Activated CD8-positive, alpha-beta memory T cell treated with anti-CD3 and anti-CD28 coated beads, Interleukin-2, amount 50 U/mL, for 24 hours (primary cell): ENCODE data around the gene PEPD.

Source experiments
- DNase-seq: peaks from one replicate; pipeline ENCODE4 v3.0.0-alpha.2; 2020; ENCODE audit errors: extremely low read depth

Gene PEPD

GRCh38 chr19:33473653-33474305 is 47.8 kb downstream of the PEPD start:
- DNase-seq = no peak

GRCh38 chr19:33472691-33473652 is 48.6 kb downstream of the PEPD start:
- no peak for DNase-seq

GRCh38 chr19:33472226-33472625 is 49.4 kb downstream of the PEPD start:
- no peak for DNase-seq

GRCh38 chr19:33471111-33471996 is 50.2 kb downstream of the PEPD start:
- no peak for DNase-seq

GRCh38 chr19:33470686-33471085 is 50.9 kb downstream of the PEPD start:
- no peak for DNase-seq

GRCh38 chr19:33470040-33470330 is 51.6 kb downstream of the PEPD start:
- DNase-seq = no peak

- DNase-seq = no peak
Observed at GRCh38 chr19:33469171-33470039, 52.2 kb downstream of the PEPD start.

- no peak for DNase-seq
Observed at GRCh38 chr19:33468361-33469170, 53.0 kb downstream of the PEPD start.

- DNase-seq = no peak
Observed at GRCh38 chr19:33467851-33468250, 53.7 kb downstream of the PEPD start.

GRCh38 chr19:33465834-33466233 is 55.8 kb downstream of the PEPD start:
- no peak for DNase-seq

- no peak for DNase-seq
Observed at GRCh38 chr19:33465371-33465770, 56.2 kb downstream of the PEPD start.

GRCh38 chr19:33464733-33465115 is 56.9 kb downstream of the PEPD start:
- DNase-seq = no peak

- DNase-seq = no peak
Observed at GRCh38 chr19:33464010-33464732, 57.4 kb downstream of the PEPD start.

- DNase-seq = no peak
Observed at GRCh38 chr19:33463199-33463598, 58.4 kb downstream of the PEPD start.

GRCh38 chr19:33462112-33462791 is 59.3 kb downstream of the PEPD start:
- DNase-seq = no peak

GRCh38 chr19:33461256-33462111 is 60.1 kb downstream of the PEPD start:
- DNase-seq = no peak

GRCh38 chr19:33460221-33460908 is 61.2 kb downstream of the PEPD start:
- DNase-seq = no peak
